Coronary artery (tissue), 2 donors: ENCODE results near the gene FGF11.

ENCODE experiments used
- DNase-seq: peaks from one replicate; pipeline ENCODE4 v3.0.0-alpha.2; 2017; ENCODE audit warnings: low spot score
- H3K27ac ChIP-seq, 2 donors: fragments of 200-600 bp; sonication (generic); one replicate each; pipeline ENCODE4 v1.5.1; 2016 to 2019
- H3K4me3 ChIP-seq: fragments of 200-600 bp; sonication (generic); 2 replicates; pipeline ENCODE4 v1.5.1; 2016; ENCODE audit warnings: mild to moderate bottlenecking, moderate library complexity
- CTCF ChIP-seq: fragments of 200-600 bp; sonication (generic); IDR thresholded peaks from one replicate; pipeline ENCODE4 v1.5.1; 2019; ENCODE audit warnings: antibody characterized with exemption

Gene FGF11

DNA sequence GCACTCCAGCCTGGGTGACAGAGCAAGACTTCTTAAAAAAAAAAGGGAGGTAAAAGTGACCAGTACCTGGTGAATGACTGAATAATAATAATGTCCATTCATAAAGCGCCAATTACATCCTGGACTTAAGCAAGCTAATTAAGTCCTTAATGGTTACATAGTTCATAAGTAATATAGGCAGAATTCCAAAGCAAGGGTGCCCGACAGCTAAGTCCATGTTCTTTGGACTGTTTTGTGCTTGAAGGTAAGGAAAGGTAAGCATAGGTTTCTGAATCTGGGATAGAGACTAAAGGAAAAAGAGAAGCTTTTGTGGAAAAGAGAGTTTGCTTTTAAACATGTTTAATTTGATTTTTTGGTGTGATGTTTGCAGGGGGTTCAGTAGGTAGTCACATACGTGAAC, 54.6 kb downstream of the FGF11 start:
- Histone ChIP-seq H3K4me3 (no peak overlapping the region), H3K27ac (no peak overlapping the region)
- DNase-seq: no peak
- no peak for TF ChIP-seq CTCF
